ENCODE data around the gene KSR1. TPM values are rescaled to one million over a fixed set of nuclear protein-coding genes. Genes with fewer than 3 reads are reported as not detected.
"Not testable (repeated sequence)": the region's sequence is repeated elsewhere in the genome, so short reads cannot be mapped to it uniquely, and the experiment has no call there.

KSR1 gene
- total RNA-seq, 1 donor from 2014 or later = 9.5 TPM

DNA sequence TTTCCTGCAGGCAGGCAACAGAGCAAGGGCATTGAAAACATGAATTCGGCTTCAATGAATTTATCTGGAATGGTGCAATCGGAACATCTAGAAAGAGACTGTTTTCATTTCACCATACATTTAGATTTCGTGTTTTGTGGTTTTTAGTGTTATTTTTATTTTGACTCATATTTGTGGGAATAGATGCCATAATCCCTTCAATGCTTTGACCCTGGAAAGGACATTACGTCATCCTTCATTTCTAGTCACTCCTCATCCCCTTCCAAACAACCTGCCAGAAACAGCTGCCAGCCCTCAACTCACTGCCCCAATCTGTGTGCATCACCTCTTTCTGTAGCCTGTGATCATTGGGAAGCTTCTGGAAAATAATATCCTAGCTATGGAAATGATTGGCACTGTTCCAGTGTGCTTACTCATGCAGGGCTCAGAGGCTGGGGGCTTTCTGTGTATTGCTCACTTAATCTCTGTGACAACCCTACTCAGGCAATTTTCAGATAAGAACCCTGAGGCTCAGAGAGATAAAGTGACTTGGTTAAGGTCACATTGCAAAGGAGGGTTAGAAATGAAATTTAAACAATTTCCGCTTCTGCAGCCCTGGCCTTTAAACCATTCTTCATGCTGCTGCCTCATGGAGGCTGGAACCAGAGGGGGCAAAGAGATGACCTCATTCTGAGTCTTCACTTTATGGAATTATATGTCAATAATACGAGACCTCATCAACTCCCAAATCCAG lies 9.5 kb upstream of the KSR1 start:
- Histone ChIP-seq H3K9me3 (replicated peaks) (no peaks in the 10 kb centered on the region), H3K4me1 (no peaks in the 10 kb centered on the region), H3K27ac (replicated peaks) (no peak overlapping the region), H3K27me3 (ENCODE audit: low read depth) (no peaks in the 10 kb centered on the region), H3K36me3 (no peaks in the 10 kb centered on the region), H3K4me3 (no peak overlapping the region)
- no peak for DNase-seq
- TF ChIP-seq, protein P1, sequence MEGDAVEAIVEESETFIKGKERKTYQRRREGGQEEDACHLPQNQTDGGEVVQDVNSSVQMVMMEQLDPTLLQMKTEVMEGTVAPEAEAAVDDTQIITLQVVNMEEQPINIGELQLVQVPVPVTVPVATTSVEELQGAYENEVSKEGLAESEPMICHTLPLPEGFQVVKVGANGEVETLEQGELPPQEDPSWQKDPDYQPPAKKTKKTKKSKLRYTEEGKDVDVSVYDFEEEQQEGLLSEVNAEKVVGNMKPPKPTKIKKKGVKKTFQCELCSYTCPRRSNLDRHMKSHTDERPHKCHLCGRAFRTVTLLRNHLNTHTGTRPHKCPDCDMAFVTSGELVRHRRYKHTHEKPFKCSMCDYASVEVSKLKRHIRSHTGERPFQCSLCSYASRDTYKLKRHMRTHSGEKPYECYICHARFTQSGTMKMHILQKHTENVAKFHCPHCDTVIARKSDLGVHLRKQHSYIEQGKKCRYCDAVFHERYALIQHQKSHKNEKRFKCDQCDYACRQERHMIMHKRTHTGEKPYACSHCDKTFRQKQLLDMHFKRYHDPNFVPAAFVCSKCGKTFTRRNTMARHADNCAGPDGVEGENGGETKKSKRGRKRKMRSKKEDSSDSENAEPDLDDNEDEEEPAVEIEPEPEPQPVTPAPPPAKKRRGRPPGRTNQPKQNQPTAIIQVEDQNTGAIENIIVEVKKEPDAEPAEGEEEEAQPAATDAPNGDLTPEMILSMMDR (IDR thresholded peaks at IDR 0.05; ENCODE audit: borderline replicate concordance) = no peak
- intact Hi-C loops (cut with micrococcal nuclease) = no loop called here

DNA sequence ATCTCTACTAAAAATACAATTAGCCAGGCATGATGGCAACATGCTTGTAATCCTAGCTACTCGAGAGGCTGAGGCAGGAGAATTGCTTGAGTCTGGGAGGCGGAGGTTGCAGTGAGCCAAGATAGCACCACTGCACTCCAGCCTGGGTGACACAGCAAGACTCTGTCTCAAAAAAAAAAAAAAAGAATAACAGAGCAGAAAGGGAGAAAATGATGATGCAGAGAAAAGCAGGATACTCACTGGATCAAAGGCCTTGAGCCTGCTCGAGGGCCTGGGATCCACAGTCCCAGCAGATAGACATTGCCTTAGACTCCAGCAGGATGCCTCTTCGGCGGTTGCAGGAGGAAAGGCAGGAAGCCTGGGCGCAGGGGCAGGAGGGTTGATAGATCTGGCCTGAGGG lies 7.7 kb upstream of the KSR1 start:
- H3K4me3 ChIP-seq; H3K4me1 ChIP-seq; H3K36me3 ChIP-seq; intact Hi-C loops (cut with micrococcal nuclease); H3K27me3 ChIP-seq (ENCODE audit: low read depth); H3K27ac ChIP-seq (replicated peaks); DNase-seq; H3K9me3 ChIP-seq (replicated peaks): not testable (repeated sequence)

DNA sequence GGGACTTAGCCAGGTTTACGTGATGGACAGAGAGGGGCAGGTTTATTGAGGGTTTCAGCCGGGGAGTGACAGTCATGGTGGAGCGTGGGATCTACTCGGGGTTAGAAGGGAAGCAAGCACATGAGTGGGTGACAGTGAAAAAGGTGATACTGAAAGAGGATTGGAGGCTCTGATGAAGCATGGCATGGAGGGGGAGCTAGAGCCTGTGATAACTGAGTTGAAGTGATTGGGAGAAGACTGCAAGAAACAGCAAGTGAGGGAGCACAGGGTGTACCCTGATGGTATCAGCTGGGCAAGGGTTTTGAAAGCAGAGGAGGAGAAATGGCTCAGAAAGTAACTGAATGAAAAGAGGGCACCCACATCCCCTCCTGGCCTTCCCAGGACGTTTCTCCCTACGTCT lies 6.7 kb upstream of the KSR1 start:
- Histone ChIP-seq H3K4me3 (no peak overlapping the region), H3K4me1 (no peaks in the 10 kb centered on the region), H3K27me3 (ENCODE audit: low read depth) (no peaks in the 10 kb centered on the region), H3K27ac (replicated peaks) (no peak overlapping the region), H3K36me3 (no peaks in the 10 kb centered on the region), H3K9me3 (replicated peaks) (no peaks in the 10 kb centered on the region)
- no peak for DNase-seq
- intact Hi-C loops (cut with micrococcal nuclease) = no loop called here
- TF ChIP-seq, protein P1 (IDR thresholded peaks at IDR 0.05; ENCODE audit: borderline replicate concordance) = no peak

DNA sequence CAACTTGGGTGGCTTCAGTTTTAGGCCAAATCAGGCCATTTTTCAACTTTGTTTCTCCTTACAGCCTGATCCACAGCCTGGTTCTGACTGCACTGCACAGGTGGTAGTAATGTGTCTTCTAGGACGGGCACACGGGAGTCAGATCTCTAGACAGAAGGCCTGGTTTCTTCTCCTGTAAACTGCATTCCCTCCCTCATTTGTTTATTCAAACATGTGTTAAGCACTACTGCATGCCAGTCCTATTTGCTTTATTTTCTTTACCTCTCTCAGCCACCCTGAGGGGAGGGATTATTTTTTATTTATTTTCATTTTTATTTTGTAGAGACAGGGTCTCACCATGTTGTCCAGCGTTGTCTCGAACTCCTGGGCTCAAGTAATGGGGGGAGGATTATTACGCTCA lies 6.3 kb upstream of the KSR1 start:
- Histone ChIP-seq H3K4me1 (no peaks in the 10 kb centered on the region), H3K36me3 (no peaks in the 10 kb centered on the region), H3K4me3 (no peak overlapping the region), H3K9me3 (replicated peaks) (no peaks in the 10 kb centered on the region), H3K27me3 (ENCODE audit: low read depth) (no peaks in the 10 kb centered on the region), H3K27ac (replicated peaks) (no peak overlapping the region)
- DNase-seq = no peak
- TF ChIP-seq, protein P1 (IDR thresholded peaks at IDR 0.05; ENCODE audit: borderline replicate concordance) = no peak
- intact Hi-C loops (cut with micrococcal nuclease) = loop anchor here (10.0 kb wide), 1 partner anchor 145 kb away; no protein-coding TSS in a partner anchor

DNA sequence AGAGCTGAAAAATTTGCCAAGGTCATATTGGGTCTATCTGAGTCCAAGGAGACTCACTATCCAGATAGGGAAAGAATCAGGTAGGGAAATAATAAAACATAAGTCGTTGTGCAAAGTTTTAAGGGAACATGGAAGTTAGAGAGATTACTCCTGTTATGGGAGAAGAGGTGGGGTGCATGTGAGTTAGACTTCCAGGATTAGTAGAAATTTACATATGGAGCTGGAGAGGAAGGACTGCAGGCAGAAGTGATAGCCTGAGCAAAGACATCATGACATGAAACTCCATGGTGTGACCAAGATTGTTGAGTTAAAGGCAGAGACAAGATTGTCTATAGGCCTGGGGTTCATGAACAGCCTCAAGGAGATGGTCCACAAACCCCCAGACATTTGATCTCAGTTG lies 5.8 kb upstream of the KSR1 start:
- no peak for DNase-seq
- no peaks in the 10 kb centered on the region for H3K36me3 ChIP-seq
- TF ChIP-seq, protein P1 (IDR thresholded peaks at IDR 0.05; ENCODE audit: borderline replicate concordance) = no peak
- H3K27me3 ChIP-seq (ENCODE audit: low read depth) = no peaks in the 10 kb centered on the region
- intact Hi-C loops (cut with micrococcal nuclease) = loop anchor here (10.0 kb wide), 1 partner anchor 144 kb away; no protein-coding TSS in a partner anchor
- H3K9me3 ChIP-seq (replicated peaks) = no peaks in the 10 kb centered on the region
- no peak overlapping the region for H3K27ac ChIP-seq (replicated peaks)
- no peak overlapping the region for H3K4me3 ChIP-seq
- no peaks in the 10 kb centered on the region for H3K4me1 ChIP-seq

DNA sequence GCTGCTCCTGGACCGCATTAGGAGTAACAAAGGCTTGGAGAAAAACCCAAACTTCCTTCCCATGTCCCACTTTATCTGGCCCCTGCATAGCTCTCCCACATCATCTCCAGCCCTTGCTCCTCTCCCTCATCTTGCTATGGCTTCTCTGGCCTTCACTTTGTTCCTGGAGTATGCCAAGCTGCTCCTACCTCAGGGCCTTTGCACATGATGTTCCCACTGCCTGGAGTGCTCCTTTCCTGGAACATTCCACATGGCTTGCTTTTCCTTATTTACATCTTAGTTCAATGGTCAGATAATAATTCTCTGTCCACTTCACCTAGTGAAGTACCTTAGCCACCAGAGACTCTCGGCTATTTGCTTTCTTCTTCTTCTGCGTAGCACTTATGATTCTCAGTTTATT lies 4.3 kb upstream of the KSR1 start:
- no peaks in the 10 kb centered on the region for H3K27me3 ChIP-seq (ENCODE audit: low read depth)
- intact Hi-C loops (cut with micrococcal nuclease) = loop anchor here (10.0 kb wide), 1 partner anchor 143 kb away; no protein-coding TSS in a partner anchor
- H3K4me3 ChIP-seq = no peak overlapping the region
- H3K36me3 ChIP-seq = no peaks in the 10 kb centered on the region
- H3K4me1 ChIP-seq = peaks cover 12% of the 10 kb centered on the region
- DNase-seq = no peak
- TF ChIP-seq, protein P1 (IDR thresholded peaks at IDR 0.05; ENCODE audit: borderline replicate concordance) = no peak
- H3K27ac ChIP-seq (replicated peaks) = no peak overlapping the region
- H3K9me3 ChIP-seq (replicated peaks) = no peaks in the 10 kb centered on the region
